PC-9 (cell line): Measurements from ENCODE around the gene PACRG. TPM values are rescaled to one million over a fixed set of nuclear protein-coding genes. Genes with fewer than 3 reads are reported as not detected.

Experiments used
- BruUV-seq: library from RNA; stranded (reverse); fragments of 400-500 nt; replicated peaks from 2 replicates; lab custom pipeline; 2021; lab: Mats Ljungman, UMichigan
- CTCF ChIA-PET: fragments of 300-600 bp; sonication (Branson Sonifier 250); formaldehyde crosslinking; loops from one replicate; lab custom pipeline; 2022; ENCODE audit warnings: antibody characterized with exemption; lab: Charles Lee
- POLR2A ChIA-PET: fragments of 300-600 bp; sonication (Branson Sonifier 250); formaldehyde crosslinking; loops from one replicate; lab custom pipeline; 2022; ENCODE audit warnings: antibody characterized with exemption; ENCODE audit not compliant: unreplicated experiment; lab: Charles Lee
- DNase-seq, 2 experiments: peaks; one replicate each; pipeline versions ENCODE4 v3.0.0 to v3.0.0-alpha.2; 2015 to 2022; ENCODE audit warnings: mixed read lengths in 1 of 2
- H2AFZ ChIP-seq: fragments of 200-600 bp; sonication (generic); 2 replicates; pipeline ENCODE4 v1.8.1; 2017; ENCODE audit warnings: antibody characterized with exemption
- H3F3A ChIP-seq: fragments of 200-600 bp; sonication (generic); 2 replicates; pipeline ENCODE4 v1.8.1; 2017; ENCODE audit warnings: antibody characterized with exemption, mild to moderate bottlenecking, low read depth; ENCODE audit not compliant: insufficient read depth
- H3K27ac ChIP-seq: fragments of 200-600 bp; sonication (generic); 2 replicates; pipeline ENCODE4 v1.6.1; 2016; ENCODE audit warnings: mixed run types
- H3K27me3 ChIP-seq: fragments of 200-600 bp; sonication (generic); 2 replicates; pipeline ENCODE4 v1.6.1; 2016; ENCODE audit warnings: low read depth, mixed run types; ENCODE audit not compliant: insufficient read depth
- H3K36me3 ChIP-seq: fragments of 200-600 bp; sonication (generic); 2 replicates; pipeline ENCODE4 v1.6.1; 2016; ENCODE audit warnings: low read depth, mixed run types
- H3K4me1 ChIP-seq: fragments of 200-600 bp; sonication (generic); replicated peaks from 2 replicates; pipeline ENCODE4 v1.6.1; 2016; ENCODE audit warnings: mixed run types; ENCODE audit not compliant: insufficient read depth
- H3K4me2 ChIP-seq: fragments of 200-600 bp; sonication (generic); 2 replicates; pipeline ENCODE4 v1.6.1; 2017; ENCODE audit warnings: mixed run types
- H3K4me3 ChIP-seq: fragments of 200-600 bp; sonication (generic); 2 replicates; pipeline ENCODE4 v1.6.1; 2016; ENCODE audit warnings: mixed run types
- H3K79me2 ChIP-seq: fragments of 200-600 bp; sonication (generic); 2 replicates; pipeline ENCODE4 v1.6.1; 2017; ENCODE audit warnings: low read depth, mixed run types
- H3K9me2 ChIP-seq: fragments of 200-600 bp; sonication (generic); 2 replicates; pipeline ENCODE4 v1.8.1; 2017; ENCODE audit warnings: mild to moderate bottlenecking; ENCODE audit not compliant: insufficient read depth
- H3K9me3 ChIP-seq: fragments of 200-600 bp; sonication (generic); 2 replicates; pipeline ENCODE4 v1.8.1; 2016; ENCODE audit warnings: low read depth; ENCODE audit not compliant: insufficient read depth
- H4K20me1 ChIP-seq: fragments of 200-600 bp; sonication (generic); 2 replicates; pipeline ENCODE4 v1.8.1; 2017; ENCODE audit not compliant: insufficient read depth
- EZH2 ChIP-seq: fragments of 200-600 bp; sonication (generic); IDR thresholded peaks from 2 replicates; pipeline ENCODE4 v1.8.0; 2017; ENCODE audit warnings: antibody characterized with exemption, low read depth
- intact Hi-C: fragments of 100-400 bp; cut with micrococcal nuclease; formaldehyde crosslinking; loops from one replicate; pipeline ENCODE4 v1.10.0; 2022; ENCODE audit not compliant: unreplicated experiment
- total RNA-seq: library from RNA; stranded (reverse); gene quantifications from 2 replicates; pipeline ENCODE4 v1.2.3, GENCODE V29; 2021
- TF ChIP-seq, protein P1 (sequence below): fragments of 200-600 bp; sonication (generic); conservative IDR thresholded peaks from 2 replicates; pipeline ENCODE4 v1.6.1; 2017; ENCODE audit warnings: mixed run types, antibody characterized with exemption, mild to moderate bottlenecking, moderate library complexity

Gene PACRG
- total RNA-seq, 1 experiment from 2014 or later: not detected

DNA sequence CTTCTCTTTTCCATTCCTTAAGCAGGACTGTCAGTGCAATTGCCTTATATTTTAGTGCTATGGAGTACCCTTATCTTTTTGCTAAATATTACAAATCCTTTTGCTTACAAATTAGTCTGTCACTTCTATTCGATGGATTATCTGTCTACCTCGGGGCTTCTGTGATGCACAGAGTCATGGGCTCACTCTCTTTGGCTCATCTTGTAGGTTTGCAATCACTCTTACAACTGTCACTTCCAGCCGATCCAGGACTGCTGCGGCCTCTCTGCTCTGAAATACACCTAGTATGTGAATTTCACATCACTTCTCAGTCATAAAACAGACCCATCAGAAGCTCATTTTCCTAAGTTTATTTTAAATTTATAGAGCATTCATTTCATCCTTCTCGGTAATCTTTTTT lies 393.5 kb downstream of the PACRG start:
- POLR2A ChIA-PET: no interaction called here
- no peaks in the 10 kb centered on the region for H3K4me1 ChIP-seq
- H3K79me2 ChIP-seq: no peaks in the 10 kb centered on the region
- no peaks in the 10 kb centered on the region; the same call in 1 of the 2 replicates for H4K20me1 ChIP-seq
- no peak overlapping the region for H3K27ac ChIP-seq
- BruUV-seq: no TSS peak
- H3K9me3 ChIP-seq: no peaks in the 10 kb centered on the region
- no peaks in the 10 kb centered on the region for H3K36me3 ChIP-seq
- DNase-seq: no peak
- H3K9me2 ChIP-seq: no peaks in the 10 kb centered on the region
- peaks cover 97% of the 10 kb centered on the region for H3K27me3 ChIP-seq
- TF ChIP-seq, protein P1, sequence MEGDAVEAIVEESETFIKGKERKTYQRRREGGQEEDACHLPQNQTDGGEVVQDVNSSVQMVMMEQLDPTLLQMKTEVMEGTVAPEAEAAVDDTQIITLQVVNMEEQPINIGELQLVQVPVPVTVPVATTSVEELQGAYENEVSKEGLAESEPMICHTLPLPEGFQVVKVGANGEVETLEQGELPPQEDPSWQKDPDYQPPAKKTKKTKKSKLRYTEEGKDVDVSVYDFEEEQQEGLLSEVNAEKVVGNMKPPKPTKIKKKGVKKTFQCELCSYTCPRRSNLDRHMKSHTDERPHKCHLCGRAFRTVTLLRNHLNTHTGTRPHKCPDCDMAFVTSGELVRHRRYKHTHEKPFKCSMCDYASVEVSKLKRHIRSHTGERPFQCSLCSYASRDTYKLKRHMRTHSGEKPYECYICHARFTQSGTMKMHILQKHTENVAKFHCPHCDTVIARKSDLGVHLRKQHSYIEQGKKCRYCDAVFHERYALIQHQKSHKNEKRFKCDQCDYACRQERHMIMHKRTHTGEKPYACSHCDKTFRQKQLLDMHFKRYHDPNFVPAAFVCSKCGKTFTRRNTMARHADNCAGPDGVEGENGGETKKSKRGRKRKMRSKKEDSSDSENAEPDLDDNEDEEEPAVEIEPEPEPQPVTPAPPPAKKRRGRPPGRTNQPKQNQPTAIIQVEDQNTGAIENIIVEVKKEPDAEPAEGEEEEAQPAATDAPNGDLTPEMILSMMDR: no peak
- TF ChIP-seq EZH2: no peak
- H2AFZ ChIP-seq: no peak overlapping the region
- intact Hi-C loops: no loop called here
- H3K4me2 ChIP-seq: no peak overlapping the region
- no peak overlapping the region for H3K4me3 ChIP-seq
- no peaks in the 10 kb centered on the region for H3F3A ChIP-seq
- CTCF ChIA-PET: no interaction called here

DNA sequence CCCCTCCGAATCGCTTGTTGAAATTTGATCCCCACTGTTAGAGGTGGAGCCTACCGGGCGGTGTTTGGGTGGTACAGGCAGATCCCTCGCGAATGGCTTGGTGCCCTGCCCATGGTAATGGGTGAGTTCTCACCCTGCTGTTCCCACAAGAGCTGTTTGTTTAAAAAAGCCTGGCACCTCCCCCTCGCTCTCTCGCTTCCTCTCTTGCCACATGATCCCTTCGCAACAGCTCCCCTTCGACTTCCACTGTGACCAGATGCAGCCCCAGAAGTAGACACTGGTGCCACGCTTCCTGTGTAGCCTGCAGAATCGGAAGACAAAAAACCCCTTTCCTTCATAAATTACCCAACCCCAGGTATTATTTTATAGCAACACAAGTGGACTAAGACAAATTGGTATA lies 394.6 kb downstream of the PACRG start:
- no TSS peak for BruUV-seq
- intact Hi-C loops: no loop called here

DNA sequence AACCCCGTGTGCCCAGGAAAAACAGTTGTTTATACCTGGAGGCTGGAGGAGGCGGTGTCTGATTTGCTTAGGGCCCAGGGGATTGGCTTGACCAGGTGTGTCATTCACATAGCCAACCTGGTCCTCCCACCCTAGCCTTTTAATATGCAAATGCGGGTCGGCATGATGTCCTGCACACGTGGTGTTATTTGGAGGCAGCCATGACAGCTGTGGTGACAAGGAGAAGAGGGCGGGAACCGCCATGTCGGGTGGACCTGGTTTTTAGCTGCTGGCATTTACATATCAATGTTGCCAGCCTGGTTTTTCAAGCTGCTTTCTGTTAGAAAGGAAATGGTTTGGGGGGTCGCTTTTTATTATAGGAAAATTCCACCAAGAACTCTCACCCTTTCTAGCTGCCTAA lies 395.3 kb downstream of the PACRG start:
- no peak for DNase-seq
- Histone ChIP-seq H3K4me1 (no peaks in the 10 kb centered on the region), H3K36me3 (no peaks in the 10 kb centered on the region), H3K27me3 (peaks cover 97% of the 10 kb centered on the region), H4K20me1 (no peaks in the 10 kb centered on the region; the same call in 1 of the 2 replicates), H3K9me2 (no peaks in the 10 kb centered on the region), H3K79me2 (no peaks in the 10 kb centered on the region), H3F3A (no peaks in the 10 kb centered on the region), H3K4me2 (no peak overlapping the region), H3K4me3 (no peak overlapping the region), H3K27ac (no peak overlapping the region), H3K9me3 (no peaks in the 10 kb centered on the region), H2AFZ (no peak overlapping the region)
- intact Hi-C loops: no loop called here
- TF ChIP-seq EZH2: no peak
- TF ChIP-seq, protein P1: no peak
- no TSS peak for BruUV-seq
- ChIA-PET POLR2A (no interaction called here), CTCF (no interaction called here)

More for the DNA sequence above, 394.6 kb downstream of the PACRG start:
- no peak for TF ChIP-seq EZH2
- TF ChIP-seq, protein P1: no peak
- Histone ChIP-seq H3F3A (no peaks in the 10 kb centered on the region), H3K4me1 (no peaks in the 10 kb centered on the region), H2AFZ (no peak overlapping the region), H3K9me3 (no peaks in the 10 kb centered on the region), H3K4me3 (no peak overlapping the region), H3K4me2 (no peak overlapping the region), H3K36me3 (no peaks in the 10 kb centered on the region), H4K20me1 (no peaks in the 10 kb centered on the region; the same call in 1 of the 2 replicates), H3K9me2 (no peaks in the 10 kb centered on the region), H3K79me2 (no peaks in the 10 kb centered on the region), H3K27ac (no peak overlapping the region), H3K27me3 (peaks cover 97% of the 10 kb centered on the region)
- ChIA-PET POLR2A (no interaction called here), CTCF (no interaction called here)
- DNase-seq: no peak
